Hepatocyte (in vitro differentiated cells): ENCODE measurements around the gene MDM4. TPM values are rescaled to one million over a fixed set of nuclear protein-coding genes. Genes with fewer than 3 reads are reported as not detected.

Experiments used
- DNase-seq: peaks from one replicate; pipeline ENCODE4 v3.0.0-alpha.2; 2016; ENCODE audit warnings: low spot score
- H2AFZ ChIP-seq: fragments of 200-600 bp; sonication (generic); 2 replicates; pipeline ENCODE4 v1.6.0; 2016; ENCODE audit warnings: antibody characterized with exemption, mild to moderate bottlenecking
- H3K27ac ChIP-seq: fragments of 200-600 bp; sonication (generic); 2 replicates; pipeline ENCODE4 v1.5.1; 2016; ENCODE audit warnings: mild to moderate bottlenecking
- H3K27me3 ChIP-seq: fragments of 200-600 bp; sonication (generic); 2 replicates; pipeline ENCODE4 v1.6.1; 2016
- H3K36me3 ChIP-seq: fragments of 200-600 bp; sonication (generic); replicated peaks from 2 replicates; pipeline ENCODE4 v1.5.1; 2016; ENCODE audit warnings: low read depth; ENCODE audit not compliant: insufficient read depth
- H3K4me1 ChIP-seq: fragments of 200-600 bp; sonication (generic); 2 replicates; pipeline ENCODE4 v1.5.1; 2016; ENCODE audit warnings: mild to moderate bottlenecking, moderate library complexity; ENCODE audit not compliant: insufficient read depth
- H3K4me2 ChIP-seq: fragments of 200-600 bp; sonication (generic); 2 replicates; pipeline ENCODE4 v1.6.0; 2016
- H3K4me3 ChIP-seq: fragments of 200-600 bp; sonication (generic); 2 replicates; pipeline ENCODE4 v1.5.1; 2016; ENCODE audit warnings: mild to moderate bottlenecking
- H3K79me2 ChIP-seq: fragments of 200-600 bp; sonication (generic); 2 replicates; pipeline ENCODE4 v1.6.0; 2017; ENCODE audit warnings: mild to moderate bottlenecking
- H3K9me2 ChIP-seq: fragments of 200-600 bp; sonication (generic); replicated peaks from 2 replicates; pipeline ENCODE4 v1.6.0; 2017; ENCODE audit warnings: mild to moderate bottlenecking; ENCODE audit not compliant: insufficient read depth
- H3K9me3 ChIP-seq: fragments of 200-600 bp; sonication (generic); 2 replicates; pipeline ENCODE4 v1.5.1; 2016; ENCODE audit warnings: low read depth, mild to moderate bottlenecking
- H4K20me1 ChIP-seq: fragments of 200-600 bp; sonication (generic); 2 replicates; pipeline ENCODE4 v1.6.0; 2016; ENCODE audit warnings: mild to moderate bottlenecking; ENCODE audit not compliant: insufficient read depth, poor library complexity, severe bottlenecking
- EZH2 ChIP-seq: fragments of 200-600 bp; sonication (generic); IDR thresholded peaks from 2 replicates; pipeline ENCODE4 v1.6.1; 2016; ENCODE audit warnings: antibody characterized with exemption, mild to moderate bottlenecking, borderline replicate concordance
- EZH2phosphoT487 ChIP-seq: fragments of 200-600 bp; sonication (generic); IDR thresholded peaks from one replicate; pipeline ENCODE4 v1.6.1; 2018; ENCODE audit warnings: antibody characterized with exemption, mild to moderate bottlenecking, low read depth, moderate library complexity; ENCODE audit not compliant: unreplicated experiment, severe bottlenecking
- WGBS: methylation state at CpG from one replicate; pipeline ENCODE4 v1.1.6; 2016; ENCODE audit warnings: low lambda C conversion rate; ENCODE audit errors: missing lambda C conversion rate; 5-methylcytosine and 5-hydroxymethylcytosine counted together
- polyA plus RNA-seq: library from polyadenylated mRNA; unstranded; fragments of >200 nt; fragmentation: Nextera tagmentation; extraction: Ambion mirVana; gene quantifications from 2 replicates; pipeline ENCODE4 v1.2.1, GENCODE V29; 2016
- total RNA-seq: library from RNA; depleted of rRNA; stranded (reverse); fragments of >200 nt; gene quantifications from 2 replicates; pipeline ENCODE4 v1.2.3, GENCODE V29; 2014
- TF ChIP-seq, protein P1 (sequence below): fragments of 200-600 bp; sonication (generic); IDR thresholded peaks from 2 replicates; pipeline ENCODE4 v1.5.1; 2016; ENCODE audit warnings: antibody characterized with exemption, mild to moderate bottlenecking; ENCODE audit not compliant: poor library complexity

Gene MDM4
- total and polyA plus RNA-seq, 2 experiments from 2014 or later = 15.4 to 47.8 TPM

DNA sequence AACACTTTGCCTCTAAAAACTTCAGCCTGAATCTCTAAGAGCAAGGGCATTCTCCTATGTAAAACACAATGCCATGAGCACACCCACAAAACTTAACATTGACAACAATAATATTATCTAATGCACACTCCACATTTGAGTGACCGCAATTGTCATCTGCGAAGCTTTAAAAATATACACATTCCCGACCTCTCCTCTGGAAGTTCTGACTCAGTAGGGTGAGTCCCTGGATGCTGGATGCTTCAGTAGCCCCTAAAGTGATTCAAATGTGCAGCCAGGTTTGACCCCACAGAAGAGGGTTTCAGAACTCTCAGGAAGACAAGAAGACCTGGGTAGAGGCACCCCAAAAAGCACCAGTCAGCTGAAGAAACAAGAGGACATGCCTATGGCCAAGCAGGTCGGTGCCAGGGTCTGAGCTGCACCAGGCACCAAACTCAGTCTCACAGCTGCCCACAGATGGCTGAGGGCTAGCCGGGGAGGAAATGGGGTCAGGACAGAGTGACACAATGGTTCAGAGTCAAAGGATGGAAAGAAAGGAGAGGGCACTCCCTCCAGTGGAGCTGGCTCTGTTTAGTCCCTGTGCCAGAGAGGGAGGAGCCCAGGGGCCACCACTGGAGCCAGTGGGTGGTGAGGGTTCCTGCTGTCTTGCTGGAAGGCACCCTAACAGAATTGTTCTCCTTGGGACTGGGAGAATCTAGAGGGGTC lies 39.0 kb upstream of the MDM4 start:
- H3K4me2 ChIP-seq = no peak overlapping the region

DNA sequence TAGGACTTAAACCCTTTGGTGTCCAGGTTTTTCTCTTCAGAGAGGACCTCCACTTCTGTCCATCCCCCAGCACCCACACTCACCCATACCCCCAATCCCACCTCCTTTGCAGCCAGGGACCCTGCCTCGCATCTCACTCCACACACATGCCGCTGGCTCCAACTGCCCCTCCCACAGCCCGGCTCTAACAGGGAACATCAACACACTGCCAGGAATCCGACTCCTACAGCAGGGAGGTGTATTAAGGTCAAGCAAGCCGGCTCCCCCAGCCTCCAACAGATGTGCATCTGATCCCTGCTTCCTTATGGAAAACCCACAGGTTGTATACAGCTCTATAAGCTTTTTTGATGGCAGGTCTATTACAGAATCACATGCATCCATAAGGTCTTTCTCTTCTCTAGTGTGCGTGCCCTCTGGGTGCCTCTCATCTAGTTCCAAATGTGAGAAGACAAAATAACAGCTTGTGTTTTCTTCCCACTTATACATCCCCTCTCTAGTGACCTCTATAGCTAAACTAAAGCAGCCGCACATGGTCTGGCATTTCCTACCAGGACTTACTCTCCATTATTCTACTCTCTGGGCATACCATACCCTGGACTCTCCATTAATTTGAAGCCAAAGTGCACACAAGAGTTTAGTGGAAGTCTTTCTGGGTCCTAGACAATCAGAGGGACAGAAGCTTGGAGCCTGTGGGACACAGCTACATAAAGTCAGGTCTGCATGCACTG lies 37.9 kb upstream of the MDM4 start:
- Histone ChIP-seq H3K4me3 (no peak overlapping the region), H4K20me1 (peaks cover 59% of the 10 kb centered on the region), H3K36me3 (no peaks in the 10 kb centered on the region), H3K9me2 (no peaks in the 10 kb centered on the region), H3K4me1 (peaks cover 4% of the 10 kb centered on the region), H3K4me2 (no peak overlapping the region), H3K27ac (no peak overlapping the region), H2AFZ (no peak overlapping the region), H3K9me3 (no peaks in the 10 kb centered on the region), H3K27me3 (no peaks in the 10 kb centered on the region), H3K79me2 (peaks cover 99% of the 10 kb centered on the region)
- DNase-seq = no peak
- 79% methylated on average over 7 of the region's 7 CpGs for WGBS
- no peak for TF ChIP-seq EZH2
- TF ChIP-seq, protein P1, sequence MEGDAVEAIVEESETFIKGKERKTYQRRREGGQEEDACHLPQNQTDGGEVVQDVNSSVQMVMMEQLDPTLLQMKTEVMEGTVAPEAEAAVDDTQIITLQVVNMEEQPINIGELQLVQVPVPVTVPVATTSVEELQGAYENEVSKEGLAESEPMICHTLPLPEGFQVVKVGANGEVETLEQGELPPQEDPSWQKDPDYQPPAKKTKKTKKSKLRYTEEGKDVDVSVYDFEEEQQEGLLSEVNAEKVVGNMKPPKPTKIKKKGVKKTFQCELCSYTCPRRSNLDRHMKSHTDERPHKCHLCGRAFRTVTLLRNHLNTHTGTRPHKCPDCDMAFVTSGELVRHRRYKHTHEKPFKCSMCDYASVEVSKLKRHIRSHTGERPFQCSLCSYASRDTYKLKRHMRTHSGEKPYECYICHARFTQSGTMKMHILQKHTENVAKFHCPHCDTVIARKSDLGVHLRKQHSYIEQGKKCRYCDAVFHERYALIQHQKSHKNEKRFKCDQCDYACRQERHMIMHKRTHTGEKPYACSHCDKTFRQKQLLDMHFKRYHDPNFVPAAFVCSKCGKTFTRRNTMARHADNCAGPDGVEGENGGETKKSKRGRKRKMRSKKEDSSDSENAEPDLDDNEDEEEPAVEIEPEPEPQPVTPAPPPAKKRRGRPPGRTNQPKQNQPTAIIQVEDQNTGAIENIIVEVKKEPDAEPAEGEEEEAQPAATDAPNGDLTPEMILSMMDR = peak; percentile 2

More for the DNA sequence above, 39.0 kb upstream of the MDM4 start:
- H3K4me3 ChIP-seq = no peak overlapping the region
- H3K27ac ChIP-seq = no peak overlapping the region
- H3K27me3 ChIP-seq = no peaks in the 10 kb centered on the region
- H3K9me3 ChIP-seq = no peaks in the 10 kb centered on the region
- DNase-seq = no peak
- H3K9me2 ChIP-seq = no peaks in the 10 kb centered on the region
- WGBS = 88% methylated on average over 5 of the region's 5 CpGs
- no peak overlapping the region for H2AFZ ChIP-seq
- no peaks in the 10 kb centered on the region for H3K36me3 ChIP-seq
- TF ChIP-seq EZH2 = no peak
- TF ChIP-seq, protein P1 = no peak
- H4K20me1 ChIP-seq = peaks cover 55% of the 10 kb centered on the region
- H3K79me2 ChIP-seq = peaks cover 97% of the 10 kb centered on the region
- peaks cover 4% of the 10 kb centered on the region for H3K4me1 ChIP-seq

DNA sequence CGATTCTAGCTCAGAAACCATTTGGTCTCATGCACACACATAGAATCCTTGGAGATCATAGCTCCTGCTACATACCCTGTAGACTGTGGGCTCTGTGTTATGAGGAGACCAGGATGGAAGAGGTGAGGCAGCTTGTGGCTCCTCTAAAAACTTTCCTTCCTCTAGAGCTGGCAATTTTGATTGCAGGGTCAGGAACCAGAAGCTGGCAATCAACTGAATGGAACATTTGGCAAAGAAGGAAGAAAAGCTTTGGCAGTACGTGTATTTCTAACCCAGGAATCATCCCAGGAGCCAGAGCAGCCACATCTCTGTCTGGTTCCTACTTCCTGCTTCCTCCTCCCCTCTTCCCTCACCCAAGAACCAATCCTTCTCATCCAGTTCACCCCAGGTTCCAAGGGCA lies 37.3 kb upstream of the MDM4 start:
- no peak overlapping the region for H3K27ac ChIP-seq
- H2AFZ ChIP-seq = no peak overlapping the region
- H3K36me3 ChIP-seq = no peaks in the 10 kb centered on the region

More for the DNA sequence above, 37.3 kb upstream of the MDM4 start:
- no peak for DNase-seq
- Histone ChIP-seq H3K9me2 (no peaks in the 10 kb centered on the region), H3K9me3 (no peaks in the 10 kb centered on the region), H3K79me2 (peaks cover 99% of the 10 kb centered on the region), H4K20me1 (peaks cover 59% of the 10 kb centered on the region), H3K27me3 (no peaks in the 10 kb centered on the region), H3K4me1 (peaks cover 4% of the 10 kb centered on the region), H3K4me2 (no peak overlapping the region), H3K4me3 (no peak overlapping the region)
- TF ChIP-seq EZH2 = no peak
- TF ChIP-seq, protein P1 = no peak
- TF ChIP-seq EZH2phosphoT487 = no peak
- WGBS = 98% methylated on average over 2 of the region's 2 CpGs
